Activated naive CD8-positive, alpha-beta T cell treated with anti-CD3 and anti-CD28 coated beads, Interleukin-2, amount 50 U/mL, for 24 hours (primary cell): Measurements from ENCODE around the gene DENND2C.

Experiments used
- ATAC-seq: fragments of 150-1000 bp; cut with Tn5 transposase; one replicate; pipeline ENCODE4 v1.10.0; 2021
- DNase-seq: peaks from one replicate; pipeline ENCODE4 v3.0.0; 2021
- H3K27ac Mint-ChIP-seq: one replicate; pipeline ENCODE4 v1.8.0; 2021; ENCODE audit warnings: mild to moderate bottlenecking, mixed read lengths
- H3K27me3 Mint-ChIP-seq: one replicate; pipeline ENCODE4 v1.8.0; 2021; ENCODE audit warnings: mixed read lengths
- H3K36me3 Mint-ChIP-seq: one replicate; pipeline ENCODE4 v1.8.0; 2021; ENCODE audit warnings: low read depth, mixed read lengths
- H3K4me1 Mint-ChIP-seq: one replicate; pipeline ENCODE4 v1.8.0; 2021; ENCODE audit warnings: mixed read lengths
- H3K4me3 Mint-ChIP-seq: one replicate; pipeline ENCODE4 v1.8.0; 2021; ENCODE audit warnings: mild to moderate bottlenecking, moderate library complexity, mixed read lengths
- H3K9me3 Mint-ChIP-seq: one replicate; pipeline ENCODE4 v1.8.0; 2021; ENCODE audit warnings: mixed read lengths

Gene DENND2C

DNA sequence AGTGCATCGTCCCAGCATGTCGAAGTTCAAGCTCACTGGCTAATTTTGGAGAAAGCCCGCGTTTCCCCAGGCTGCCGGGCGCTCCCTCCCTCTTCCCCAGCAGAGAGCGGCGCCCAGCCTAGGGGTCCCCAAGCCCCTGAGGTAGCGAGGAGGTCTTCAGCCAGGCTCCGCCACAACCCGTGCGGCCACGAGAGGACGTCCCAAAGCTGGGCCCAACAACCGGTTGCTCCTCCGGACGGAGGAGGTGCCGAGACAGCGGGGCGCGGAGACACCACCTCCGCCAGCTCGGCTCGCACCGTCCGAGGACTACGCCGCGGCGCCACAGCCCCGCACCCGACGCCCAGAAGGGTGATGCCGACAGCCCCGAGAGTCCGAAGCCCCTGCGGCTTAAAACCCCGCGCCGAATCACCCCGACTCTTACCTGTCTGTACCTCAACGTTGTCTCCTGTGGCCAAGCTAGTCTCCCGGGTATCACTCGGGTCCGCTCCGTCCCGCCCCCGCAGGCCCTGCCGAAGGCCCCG lies at the start of gene DENND2C:
TSS of gene DENND2C (minus strand) at position 488 of the 521 bp plus-strand sequence. CDS start 44,065 bp downstream, outside the sequence.
- Mint-ChIP-seq H3K4me1 (peaks cover 9% of the 10 kb centered on the region), H3K36me3 (no peaks in the 10 kb centered on the region), H3K27me3 (peaks cover 5% of the 10 kb centered on the region), H3K9me3 (no peaks in the 10 kb centered on the region), H3K4me3 (peak within 1 kb of the TSS; percentile 81), H3K27ac (no peak within 1 kb of the TSS)
- DNase-seq = no peak
- peak; percentile 67 for ATAC-seq

DNA sequence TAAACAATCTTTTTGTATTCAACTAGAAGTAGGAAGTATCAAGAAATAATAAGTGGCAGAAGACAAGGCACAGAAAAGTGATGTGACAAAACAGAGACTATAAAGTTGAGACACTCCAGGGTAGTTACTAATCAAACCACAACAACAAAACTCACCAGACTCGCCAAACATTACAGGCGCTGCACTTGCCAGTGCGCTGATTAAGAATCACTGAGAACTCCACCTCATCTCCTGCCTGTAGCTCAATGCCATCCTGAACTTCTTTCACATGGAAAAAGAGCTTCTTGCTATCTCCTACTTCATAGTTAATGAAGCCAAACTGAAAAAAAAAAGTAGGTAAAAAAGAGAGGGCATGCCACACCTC lies 49.6 kb upstream of the DENND2C start:
- Mint-ChIP-seq H3K36me3 (peaks cover 67% of the 10 kb centered on the region), H3K4me1 (peaks cover 39% of the 10 kb centered on the region), H3K27me3 (no peaks in the 10 kb centered on the region), H3K9me3 (no peaks in the 10 kb centered on the region), H3K27ac (peak overlapping the region; percentile 65), H3K4me3 (no peak overlapping the region)
- DNase-seq (no peak), ATAC-seq (no peak)

DNA sequence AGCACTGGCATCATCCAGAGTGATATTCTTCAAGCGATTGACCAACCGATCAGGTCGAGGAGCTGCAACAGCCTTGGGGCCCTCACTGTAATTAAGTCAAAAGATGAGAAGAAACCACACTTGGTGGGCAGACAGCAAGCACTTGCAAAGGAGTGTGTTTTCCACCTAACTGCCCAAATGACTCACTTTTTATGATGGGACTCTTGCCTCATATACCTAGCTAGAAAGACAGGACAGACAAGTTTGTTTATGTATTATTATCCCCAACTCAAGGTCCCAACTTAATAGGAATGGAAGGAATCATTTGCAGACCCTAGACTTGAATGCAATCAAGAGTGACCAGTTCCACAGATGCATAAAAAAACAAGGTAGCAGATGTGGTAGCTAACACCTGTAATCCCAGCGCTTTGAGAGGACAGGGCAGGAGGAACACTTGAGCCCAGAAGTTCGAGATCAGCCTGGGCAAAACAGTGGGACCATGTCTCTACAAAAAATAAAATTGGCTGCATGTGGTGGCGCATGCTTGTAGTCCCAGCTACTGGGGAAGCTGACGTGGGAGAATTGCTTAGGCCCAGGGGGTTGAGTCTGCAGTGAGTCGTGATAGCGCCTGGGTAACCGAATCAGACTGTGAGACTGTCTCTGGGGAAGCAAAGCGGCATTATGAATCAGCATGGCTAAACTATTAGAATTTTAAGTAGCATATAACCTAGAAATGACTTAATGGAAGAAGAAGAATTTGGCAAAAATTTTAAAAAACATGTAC lies 49.0 kb upstream of the DENND2C start:
- Mint-ChIP-seq H3K9me3 (no peaks in the 10 kb centered on the region), H3K36me3 (peaks cover 65% of the 10 kb centered on the region), H3K27me3 (no peaks in the 10 kb centered on the region), H3K4me1 (peaks cover 41% of the 10 kb centered on the region), H3K4me3 (no peak overlapping the region), H3K27ac (peak overlapping the region; percentile 65)
- no peak for DNase-seq
- ATAC-seq = peak; percentile 39

DNA sequence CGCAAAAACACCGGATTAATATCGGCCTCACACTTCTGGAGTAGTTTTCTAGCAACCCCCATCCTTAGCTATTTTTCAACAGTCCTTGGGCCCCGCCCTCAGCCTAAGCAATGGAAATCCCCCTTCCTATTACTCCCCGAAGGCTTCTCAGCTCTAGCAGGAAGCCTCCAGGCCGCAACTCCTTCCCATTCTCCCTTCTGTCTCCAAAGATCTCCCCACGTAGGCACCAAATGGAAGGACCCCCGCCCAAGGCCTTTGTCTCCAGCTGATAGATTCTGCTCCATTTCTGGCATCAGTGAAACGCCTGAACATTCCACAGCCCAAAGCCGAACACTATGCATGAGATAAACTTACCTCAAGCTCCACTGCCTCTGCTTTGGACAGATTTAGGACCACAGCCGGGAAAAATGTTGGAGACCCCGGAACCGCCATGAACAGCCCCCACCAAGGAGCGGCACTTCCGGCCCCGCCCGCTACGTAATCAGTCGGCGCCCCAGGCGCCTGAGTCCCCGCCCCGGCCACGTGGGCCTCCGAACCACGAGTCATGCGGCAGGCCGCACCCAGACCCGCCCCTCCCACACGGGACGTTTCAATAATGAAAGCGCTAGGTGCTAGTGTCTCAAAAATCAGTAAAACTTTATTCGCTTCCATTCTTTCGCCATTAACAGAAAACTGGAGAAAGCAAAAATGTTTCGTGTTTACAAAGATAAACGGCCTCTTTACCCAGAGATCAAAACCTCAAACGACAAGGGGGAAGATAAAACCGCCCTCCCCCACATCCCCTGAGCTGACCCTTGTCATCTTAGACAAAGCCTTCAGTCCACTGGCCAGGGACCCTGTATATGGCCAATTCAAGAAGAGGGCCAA lies 46.7 kb upstream of the DENND2C start, which contains the start of gene NRAS:
TSS of gene NRAS (minus strand) at position 468 of the 867 bp plus-strand sequence. CDS start 611 bp downstream, outside the sequence.
- Mint-ChIP-seq H3K4me3 (peak within 1 kb of the TSS; percentile 98), H3K27me3 (no peaks in the 10 kb centered on the region), H3K27ac (peak within 1 kb of the TSS; percentile 97), H3K36me3 (peaks cover 64% of the 10 kb centered on the region), H3K4me1 (peaks cover 43% of the 10 kb centered on the region), H3K9me3 (no peaks in the 10 kb centered on the region)
- peak; percentile 98 for DNase-seq
- ATAC-seq = peak; percentile 94

DNA sequence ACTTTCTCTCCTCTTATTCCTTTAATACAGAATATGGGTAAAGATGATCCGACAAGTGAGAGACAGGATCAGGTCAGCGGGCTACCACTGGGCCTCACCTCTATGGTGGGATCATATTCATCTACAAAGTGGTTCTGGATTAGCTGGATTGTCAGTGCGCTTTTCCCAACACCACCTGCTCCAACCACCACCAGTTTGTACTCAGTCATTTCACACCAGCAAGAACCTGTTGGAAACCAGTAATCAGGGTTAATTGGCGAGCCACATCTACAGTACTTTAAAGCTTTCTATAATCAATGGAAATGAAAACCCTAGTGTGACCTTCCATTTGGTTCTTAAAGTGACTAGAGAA lies 46.1 kb upstream of the DENND2C start:
- peak overlapping the region; percentile 97 for H3K27ac Mint-ChIP-seq
- peaks cover 61% of the 10 kb centered on the region for H3K36me3 Mint-ChIP-seq
- H3K27me3 Mint-ChIP-seq = no peaks in the 10 kb centered on the region
- peak overlapping the region; percentile 98 for H3K4me3 Mint-ChIP-seq
- ATAC-seq = no peak
- H3K4me1 Mint-ChIP-seq = peaks cover 43% of the 10 kb centered on the region
- H3K9me3 Mint-ChIP-seq = no peaks in the 10 kb centered on the region
- DNase-seq = no peak

- Mint-ChIP-seq H3K9me3 (no peaks in the 10 kb centered on the region), H3K27ac (no peak overlapping the region), H3K36me3 (peaks cover 49% of the 10 kb centered on the region), H3K27me3 (no peaks in the 10 kb centered on the region), H3K4me3 (no peak overlapping the region), H3K4me1 (peaks cover 27% of the 10 kb centered on the region)
- ATAC-seq = no peak
- no peak for DNase-seq
Measured at GRCh38 chr1:114712977-114713376, 43.1 kb upstream of the DENND2C start.

- DNase-seq (no peak), ATAC-seq (no peak)
- Mint-ChIP-seq H3K27me3 (no peaks in the 10 kb centered on the region), H3K4me3 (no peak overlapping the region), H3K4me1 (peaks cover 11% of the 10 kb centered on the region), H3K27ac (no peak overlapping the region), H3K9me3 (no peaks in the 10 kb centered on the region), H3K36me3 (peaks cover 52% of the 10 kb centered on the region)
Measured at GRCh38 chr1:114710360-114710759, 40.5 kb upstream of the DENND2C start.

GRCh38 chr1:114707604-114708003 lies 37.8 kb upstream of the DENND2C start:
- no peak for ATAC-seq
- Mint-ChIP-seq H3K36me3 (peaks cover 43% of the 10 kb centered on the region), H3K27ac (no peak overlapping the region)

GRCh38 chr1:114703242-114703641 lies 33.4 kb upstream of the DENND2C start:
- Mint-ChIP-seq H3K9me3 (no peaks in the 10 kb centered on the region), H3K36me3 (peaks cover 17% of the 10 kb centered on the region), H3K27me3 (no peaks in the 10 kb centered on the region), H3K27ac (no peak overlapping the region), H3K4me3 (no peak overlapping the region), H3K4me1 (peaks cover 3% of the 10 kb centered on the region)
- DNase-seq (no peak), ATAC-seq (no peak)

More at GRCh38 chr1:114707604-114708003, 37.8 kb upstream of the DENND2C start:
- DNase-seq = no peak
- Mint-ChIP-seq H3K4me1 (peaks cover 3% of the 10 kb centered on the region), H3K27me3 (no peaks in the 10 kb centered on the region), H3K9me3 (no peaks in the 10 kb centered on the region), H3K4me3 (no peak overlapping the region)

DNA sequence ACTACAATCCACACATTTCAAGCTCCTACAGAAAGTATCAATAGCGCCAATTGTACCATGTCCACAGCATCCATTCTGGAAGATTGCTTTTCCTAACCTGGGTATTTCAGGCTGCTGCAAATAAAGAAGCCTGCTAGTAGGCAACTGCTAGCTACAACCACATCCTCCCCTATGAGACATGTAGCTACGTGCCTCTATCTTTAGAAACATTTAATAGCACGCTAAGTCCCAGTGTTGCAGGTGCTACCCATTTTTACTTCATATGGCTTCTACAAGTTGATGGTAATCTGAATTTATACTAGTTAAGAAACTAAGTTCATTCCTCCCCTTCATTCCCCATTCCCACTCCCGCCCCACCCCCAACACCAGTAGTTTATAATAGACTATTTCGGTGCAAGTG lies 32.9 kb upstream of the DENND2C start:
- no peak overlapping the region for H3K4me3 Mint-ChIP-seq
- peaks cover 3% of the 10 kb centered on the region for H3K4me1 Mint-ChIP-seq
- no peak overlapping the region for H3K27ac Mint-ChIP-seq
- DNase-seq (no peak), ATAC-seq (no peak)
- H3K27me3 Mint-ChIP-seq = no peaks in the 10 kb centered on the region
- H3K36me3 Mint-ChIP-seq = peaks cover 14% of the 10 kb centered on the region
- H3K9me3 Mint-ChIP-seq = no peaks in the 10 kb centered on the region

DNA sequence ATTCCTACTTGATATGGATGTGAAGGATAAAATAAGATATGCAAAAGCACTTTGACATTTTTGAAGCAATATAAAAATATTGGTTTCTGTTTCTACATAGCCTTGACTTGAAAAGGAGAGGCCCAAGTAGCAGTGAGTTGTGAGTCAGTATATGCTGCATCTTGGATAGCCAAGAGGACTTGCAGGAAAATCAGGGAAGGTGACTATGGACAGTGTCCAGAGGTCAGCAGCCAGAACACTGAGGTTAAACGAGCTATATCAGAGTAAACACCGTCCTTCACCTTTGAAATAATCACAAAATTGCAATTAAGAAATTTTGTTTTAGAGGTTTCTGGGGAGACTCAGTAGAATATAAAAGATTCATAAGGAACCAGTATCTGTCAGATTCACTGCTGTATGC lies 32.1 kb upstream of the DENND2C start:
- H3K36me3 Mint-ChIP-seq = peaks cover 6% of the 10 kb centered on the region
- no peak overlapping the region for H3K27ac Mint-ChIP-seq
- peaks cover under 1% of the 10 kb centered on the region for H3K4me1 Mint-ChIP-seq
- no peak for ATAC-seq
- no peak for DNase-seq
- H3K4me3 Mint-ChIP-seq = no peak overlapping the region
- H3K27me3 Mint-ChIP-seq = peaks cover 2% of the 10 kb centered on the region
- no peaks in the 10 kb centered on the region for H3K9me3 Mint-ChIP-seq

DNA sequence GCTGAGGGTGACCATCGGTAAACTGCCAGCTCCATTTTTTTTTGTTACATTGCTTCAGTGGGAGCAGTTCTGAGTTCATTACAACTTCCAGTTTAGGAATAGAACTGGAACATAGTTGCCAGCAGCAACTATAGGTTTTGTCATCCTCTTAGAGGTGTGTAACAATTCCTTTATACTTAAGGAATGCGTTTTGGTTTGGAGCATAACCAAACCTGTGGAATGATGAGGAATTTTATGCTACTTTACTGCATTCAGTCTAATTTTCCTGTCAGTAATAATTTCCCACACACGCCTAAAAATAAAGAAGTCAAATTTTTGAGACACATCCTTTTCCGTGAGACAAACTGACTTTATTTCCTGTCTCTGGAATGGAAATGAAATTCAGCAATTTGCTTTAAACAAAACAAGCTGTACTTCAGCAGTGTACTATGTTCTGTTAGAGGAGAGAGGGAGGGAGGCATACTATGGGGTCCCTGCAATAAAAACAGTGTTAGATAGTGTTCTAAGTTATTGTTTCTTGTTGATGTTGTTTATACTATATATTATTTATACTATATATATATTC lies 30.3 kb upstream of the DENND2C start:
- no peak overlapping the region for H3K27ac Mint-ChIP-seq
- H3K36me3 Mint-ChIP-seq = no peaks in the 10 kb centered on the region
- H3K9me3 Mint-ChIP-seq = no peaks in the 10 kb centered on the region
- DNase-seq (no peak), ATAC-seq (no peak)
- H3K27me3 Mint-ChIP-seq = peaks cover 9% of the 10 kb centered on the region
- no peak overlapping the region for H3K4me3 Mint-ChIP-seq
- H3K4me1 Mint-ChIP-seq = no peaks in the 10 kb centered on the region

DNA sequence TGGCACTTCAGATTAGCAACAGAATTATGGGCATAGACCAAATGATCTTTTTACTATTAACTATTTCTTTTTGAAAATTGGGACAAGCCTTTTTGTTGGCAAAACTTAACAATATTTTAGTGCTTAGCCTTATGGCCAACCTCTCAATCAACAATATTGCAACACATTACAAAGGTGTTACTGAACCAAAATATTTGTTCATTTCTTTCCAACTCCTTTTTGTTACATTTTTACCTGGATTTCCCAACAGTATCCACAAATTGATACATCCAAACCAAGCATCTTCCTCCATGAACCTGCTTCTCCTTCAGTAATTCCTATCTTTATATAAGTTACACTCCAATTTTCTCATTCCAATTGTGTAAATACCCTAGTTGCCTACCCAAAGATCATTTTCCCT lies 27.0 kb upstream of the DENND2C start:
- Mint-ChIP-seq H3K4me1 (no peaks in the 10 kb centered on the region), H3K27ac (no peak overlapping the region), H3K9me3 (no peaks in the 10 kb centered on the region), H3K4me3 (no peak overlapping the region), H3K27me3 (peaks cover 10% of the 10 kb centered on the region), H3K36me3 (no peaks in the 10 kb centered on the region)
- no peak for DNase-seq
- ATAC-seq = no peak

DNA sequence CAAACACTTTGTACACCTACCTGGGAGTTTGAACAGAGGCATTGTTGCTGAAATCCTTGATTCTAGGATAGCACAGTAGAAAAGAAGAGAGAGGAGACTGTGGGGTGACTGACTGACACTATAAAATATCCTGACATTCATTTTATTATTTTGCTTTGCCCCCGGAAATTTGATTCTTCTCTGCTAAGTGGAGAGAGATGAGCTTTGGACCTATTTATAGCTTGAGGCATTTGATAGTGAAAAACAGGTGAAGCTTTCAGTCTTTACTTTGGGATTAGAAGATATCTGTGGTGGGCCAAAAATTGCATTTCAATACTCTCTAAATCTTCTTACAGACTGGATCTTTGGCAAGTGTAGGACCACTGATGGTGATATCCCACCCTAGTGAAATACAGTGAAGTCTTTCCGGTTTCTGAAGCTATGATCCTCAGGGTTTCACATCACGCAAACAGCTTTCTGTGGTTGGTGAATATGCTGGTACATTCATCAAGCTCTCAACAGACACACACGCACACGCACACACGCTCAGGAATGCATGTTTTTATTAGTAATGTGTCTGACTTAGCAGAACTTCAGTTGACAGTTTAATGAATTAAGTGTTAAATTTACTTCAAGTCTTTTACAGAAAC lies 25.7 kb upstream of the DENND2C start, which contains the start of gene AMPD1:
TSS of gene AMPD1 (minus strand) at position 117 of the 629 bp plus-strand sequence. CDS start at position 42, 75 bp downstream.
- Mint-ChIP-seq H3K27me3 (peaks cover 10% of the 10 kb centered on the region), H3K27ac (no peak within 1 kb of the TSS), H3K4me3 (no peak within 1 kb of the TSS), H3K4me1 (no peaks in the 10 kb centered on the region), H3K9me3 (no peaks in the 10 kb centered on the region), H3K36me3 (no peaks in the 10 kb centered on the region)
- no peak for ATAC-seq
- DNase-seq = no peak
